Heart left ventricle (tissue), 16 donors: ENCODE measurements around the gene ANXA6. TPM values are rescaled to one million over a fixed set of nuclear protein-coding genes. Genes with fewer than 3 reads are reported as not detected.

Source experiments
- ATAC-seq, 4 donors: fragments of 200-7000 bp; cut with Tn5 transposase; one replicate each; pipeline ENCODE4 v1.9.1; 2020 to 2022; ENCODE audit warnings: moderate library complexity in 4 of 4, mild to moderate bottlenecking in 3 of 4, moderate number of reproducible peaks in 1 of 4
- DNase-seq, 5 donors: peaks; one replicate each; pipeline ENCODE4 v3.0.0-alpha.2; 2020
- H3K27ac ChIP-seq, 12 donors: fragments of 200-600 bp; sonication (generic) in 4 of 12; one replicate each; pipeline versions ENCODE4 v1.5.0 to v1.8.0; 2016 to 2022; ENCODE audit warnings: mild to moderate bottlenecking in 2 of 12
- H3K27me3 ChIP-seq, 9 donors: fragments of 200-600 bp; sonication (generic) in 2 of 9; one replicate each; pipeline versions ENCODE4 v1.5.1 to v1.8.0; 2016 to 2022; ENCODE audit warnings: mild to moderate bottlenecking in 3 of 9
- H3K36me3 ChIP-seq, 9 donors: fragments of 200-600 bp; sonication (generic) in 2 of 9; one replicate each; pipeline versions ENCODE4 v1.5.0 to v1.8.0; 2018 to 2022; ENCODE audit warnings: mild to moderate bottlenecking in 2 of 9
- H3K4me1 ChIP-seq, 12 donors: fragments of 200-600 bp; sonication (generic) in 4 of 12; one replicate each; pipeline versions ENCODE4 v1.5.0 to v1.8.0; 2016 to 2022; ENCODE audit warnings: mild to moderate bottlenecking in 3 of 12
- H3K4me3 ChIP-seq, 12 donors: fragments of 200-600 bp; sonication (generic) in 4 of 12; one replicate each; pipeline versions ENCODE4 v1.5.0 to v1.8.0; 2017 to 2022; ENCODE audit warnings: mild to moderate bottlenecking in 9 of 12, moderate library complexity in 4 of 12
- H3K9me3 ChIP-seq, 12 donors: fragments of 200-600 bp; sonication (generic) in 4 of 12; one replicate each; pipeline versions ENCODE4 v1.5.0 to v1.8.0; 2016 to 2022; ENCODE audit warnings: mild to moderate bottlenecking in 1 of 12
- POLR2A ChIP-seq, 2 donors: fragments of 450-650 bp; IDR thresholded peaks; one replicate each; pipeline ENCODE4 v1.6.1; 2017; ENCODE audit warnings: antibody characterized with exemption in 2 of 2, mild to moderate bottlenecking in 2 of 2, moderate library complexity in 2 of 2
- WGBS, 4 donors: extraction: QIAGEN DNeasy Blood & Tissue Kit in 2 of 4; methylation state at CpG; one replicate each; pipeline versions ENCODE4 v1.1.5 to v1.1.7; 2013 to 2018; 5-methylcytosine and 5-hydroxymethylcytosine counted together
- intact Hi-C, 10 donors: fragments of 100-400 bp; cut with DNase I; formaldehyde crosslinking; loops; one replicate each; pipeline versions ENCODE4 v1.11.1 to v1.14.2; 2022
- polyA plus RNA-seq, 2 donors: library from polyadenylated mRNA; stranded (reverse); fragments of 200-250 nt; gene quantifications; one replicate each; pipeline ENCODE4 v1.2.3, GENCODE V29; 2013
- total RNA-seq, 9 donors: library from RNA; depleted of rRNA in 2 of 9; stranded (reverse); fragments of >200 nt in 2 of 9; fragmentation: NEBNext Ultra II Directional in 3 of 9; extraction: Animal tissue kit (Norgen Biotek cat#: 25700) in 3 of 9; gene quantifications; one replicate each; pipeline versions ENCODE4 v1.1.0 to v1.2.4, GENCODE V29; 2016 to 2023
- TF ChIP-seq, protein P1 (sequence below), 12 donors: fragments of 200-600 bp; sonication (generic) in 4 of 12; IDR thresholded peaks; one replicate each; pipeline versions ENCODE4 v1.5.0 to v1.8.0; 2018 to 2022; ENCODE audit warnings: antibody characterized with exemption in 12 of 12, mild to moderate bottlenecking in 5 of 12
- donor health status: ischemic (EF 13 %, LVEDD 7.1; RV severe dilation, severe dysfunction).
- donor health status: healthy with polysubstance abuse.
- donor health status: DM: no; HTN: yes; CAD: no.
- donor health status: DM: no; HTN: no; CAD: no.
- donor health status: ischemic (EF 25% LVEDD 6.9; RV normal size, moderate dysfunction).
- donor health status: ischemic (EF 25% LVEDD 5.7; RV mildly dilated, moderate dysfunction).
- donor health status: healthy.
- donor health status: DM: yes; HTN: yes; CAD: no.
- donor health status: ischemic (EF 35%, LVEDD 5.7; RV mildly dilated, moderate dysfunction).
- donor health status: nonischemic (EF 11% LVEDD 7.7; RV severe dilation, severe dysfunction).
- donor health status: DM: yes; HTN: yes; CAD: no.
- donor health status: PGD.
- donor health status: ischemic (EF 29% LVEDD 5.4; RV normal size, mild dysfunction).
- donor health status: nonischemic (EF 23%, LVEDD 6.1; RV moderate dilation, normal function).

Gene ANXA6
- total and polyA plus RNA-seq, 11 donors, result 171 to 287 (median 202) TPM

DNA sequence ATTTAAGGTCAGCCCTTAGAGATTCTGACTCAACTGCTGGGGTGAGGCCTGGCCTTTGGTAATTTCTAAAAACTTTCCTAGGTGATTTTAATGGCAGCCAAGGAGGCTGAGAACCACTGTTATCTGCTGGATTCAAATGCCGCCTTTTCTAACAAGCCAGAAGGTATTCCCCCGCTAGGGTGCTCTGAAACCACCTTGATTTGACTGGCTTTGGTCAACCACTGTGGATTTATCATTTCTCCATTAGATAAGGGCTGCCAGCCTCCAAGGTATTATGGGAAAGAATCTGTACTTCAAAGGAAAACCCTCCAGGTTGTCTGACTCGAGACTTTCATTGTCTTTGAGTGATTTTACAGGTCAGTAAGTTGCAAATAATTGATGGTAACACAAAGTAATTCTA, 4.3 kb downstream of the ANXA6 start:
- H3K36me3 ChIP-seq, result peaks cover 0 to 10% (median 0%) of the 10 kb centered on the region in 9 donors
- H3K27me3 ChIP-seq, result no peaks in the 10 kb centered on the region
- DNase-seq, result no peak
- ATAC-seq, result no peak
- intact Hi-C loops, result loop anchor here in 2 of 10 donors (10.0 kb wide), 2 partner anchors 358 to 368 kb away; no protein-coding TSS in a partner anchor
- H3K4me1 ChIP-seq, result peaks cover 21 to 93% (median 73%) of the 10 kb centered on the region in 12 donors
- 69 to 85% (median 79%) methylated on average over 3 of the region's 3 CpGs for WGBS, 4 donors
- H3K4me3 ChIP-seq, result no peak overlapping the region
- no peaks in the 10 kb centered on the region for H3K9me3 ChIP-seq
- H3K27ac ChIP-seq, result peak overlapping the region in 2 of 12 donors; percentile 90 to 94
- no peak for TF ChIP-seq POLR2A (IDR thresholded peaks at IDR 0.05)

DNA sequence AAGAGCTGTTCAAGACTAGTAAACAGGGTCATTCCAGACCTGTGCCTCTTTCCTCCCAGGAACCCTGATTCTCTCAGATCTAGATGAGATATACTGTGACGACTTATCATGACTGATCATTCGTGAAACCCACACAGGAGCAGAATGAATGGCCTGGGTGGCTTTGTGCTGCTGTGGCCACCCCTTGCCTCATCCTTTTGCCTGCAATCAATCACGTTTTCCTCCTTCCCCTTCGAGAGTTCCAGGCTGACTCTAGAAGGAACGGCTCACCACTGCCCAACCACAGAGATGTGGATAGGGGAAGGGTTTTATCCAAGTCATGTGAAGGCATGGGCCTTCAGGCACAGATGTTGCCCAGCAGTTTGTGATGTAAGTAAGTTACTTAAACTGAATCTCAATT, 5.8 kb downstream of the ANXA6 start:
- H3K4me1 ChIP-seq, result peaks cover 19 to 99% (median 72%) of the 10 kb centered on the region in 12 donors
- no peak overlapping the region for H3K4me3 ChIP-seq
- no peaks in the 10 kb centered on the region for H3K27me3 ChIP-seq
- TF ChIP-seq, protein P1, sequence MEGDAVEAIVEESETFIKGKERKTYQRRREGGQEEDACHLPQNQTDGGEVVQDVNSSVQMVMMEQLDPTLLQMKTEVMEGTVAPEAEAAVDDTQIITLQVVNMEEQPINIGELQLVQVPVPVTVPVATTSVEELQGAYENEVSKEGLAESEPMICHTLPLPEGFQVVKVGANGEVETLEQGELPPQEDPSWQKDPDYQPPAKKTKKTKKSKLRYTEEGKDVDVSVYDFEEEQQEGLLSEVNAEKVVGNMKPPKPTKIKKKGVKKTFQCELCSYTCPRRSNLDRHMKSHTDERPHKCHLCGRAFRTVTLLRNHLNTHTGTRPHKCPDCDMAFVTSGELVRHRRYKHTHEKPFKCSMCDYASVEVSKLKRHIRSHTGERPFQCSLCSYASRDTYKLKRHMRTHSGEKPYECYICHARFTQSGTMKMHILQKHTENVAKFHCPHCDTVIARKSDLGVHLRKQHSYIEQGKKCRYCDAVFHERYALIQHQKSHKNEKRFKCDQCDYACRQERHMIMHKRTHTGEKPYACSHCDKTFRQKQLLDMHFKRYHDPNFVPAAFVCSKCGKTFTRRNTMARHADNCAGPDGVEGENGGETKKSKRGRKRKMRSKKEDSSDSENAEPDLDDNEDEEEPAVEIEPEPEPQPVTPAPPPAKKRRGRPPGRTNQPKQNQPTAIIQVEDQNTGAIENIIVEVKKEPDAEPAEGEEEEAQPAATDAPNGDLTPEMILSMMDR (IDR thresholded peaks at IDR 0.05), result no peak
- no peak for TF ChIP-seq POLR2A (IDR thresholded peaks at IDR 0.05)
- H3K36me3 ChIP-seq, result peaks cover 0 to 22% (median 11%) of the 10 kb centered on the region in 9 donors
- DNase-seq (no peak), ATAC-seq (peak in 3 of 4 donors; percentile 14 to 40 (median 29))
- 47 to 51% (median 50%) methylated on average over 5 of the region's 5 CpGs for WGBS, 4 donors
- H3K27ac ChIP-seq, result peak overlapping the region in 10 of 12 donors; percentile 33 to 94 (median 64)
- intact Hi-C loops, result loop anchor here in 2 of 10 donors (10.0 kb wide), 2 partner anchors 357 to 367 kb away; no protein-coding TSS in a partner anchor
- H3K9me3 ChIP-seq, result no peaks in the 10 kb centered on the region

DNA sequence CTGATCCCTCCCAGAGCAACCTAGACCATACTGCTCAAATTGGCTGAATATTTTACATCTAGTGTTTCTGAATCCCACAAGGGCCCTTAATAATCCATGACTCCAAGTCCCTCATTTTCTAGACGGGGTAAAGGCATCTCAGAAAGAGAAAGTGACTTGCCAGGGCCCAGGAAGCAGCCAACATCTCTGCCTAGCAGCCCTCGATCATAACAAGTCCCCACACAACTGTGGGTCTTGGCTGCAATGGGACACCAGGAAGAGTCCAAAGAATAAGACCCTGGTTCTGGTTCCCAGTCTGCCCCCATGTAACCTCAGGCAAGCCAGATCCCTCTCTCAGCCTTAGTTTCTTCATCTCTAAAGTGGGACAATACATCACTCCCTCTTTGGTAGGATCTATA, 6.3 kb downstream of the ANXA6 start:
- H3K27me3 ChIP-seq, result no peaks in the 10 kb centered on the region
- DNase-seq (no peak), ATAC-seq (no peak)
- no peak overlapping the region for H3K4me3 ChIP-seq
- H3K9me3 ChIP-seq, result no peaks in the 10 kb centered on the region
- WGBS, 4 donors, result 20 to 46% (median 29%) methylated on average over 2 of the region's 2 CpGs
- peaks cover 0 to 28% (median 15%) of the 10 kb centered on the region in 9 donors for H3K36me3 ChIP-seq
- peaks cover 19 to 99% (median 73%) of the 10 kb centered on the region in 12 donors for H3K4me1 ChIP-seq
- peak overlapping the region; percentile 33 to 94 (median 63) for H3K27ac ChIP-seq
- TF ChIP-seq, protein P1 (IDR thresholded peaks at IDR 0.05), result no peak
- TF ChIP-seq POLR2A (IDR thresholded peaks at IDR 0.05), result no peak
- intact Hi-C loops, result loop anchor here in 2 of 10 donors (10.0 kb wide), 2 partner anchors 356 to 366 kb away; no protein-coding TSS in a partner anchor

DNA sequence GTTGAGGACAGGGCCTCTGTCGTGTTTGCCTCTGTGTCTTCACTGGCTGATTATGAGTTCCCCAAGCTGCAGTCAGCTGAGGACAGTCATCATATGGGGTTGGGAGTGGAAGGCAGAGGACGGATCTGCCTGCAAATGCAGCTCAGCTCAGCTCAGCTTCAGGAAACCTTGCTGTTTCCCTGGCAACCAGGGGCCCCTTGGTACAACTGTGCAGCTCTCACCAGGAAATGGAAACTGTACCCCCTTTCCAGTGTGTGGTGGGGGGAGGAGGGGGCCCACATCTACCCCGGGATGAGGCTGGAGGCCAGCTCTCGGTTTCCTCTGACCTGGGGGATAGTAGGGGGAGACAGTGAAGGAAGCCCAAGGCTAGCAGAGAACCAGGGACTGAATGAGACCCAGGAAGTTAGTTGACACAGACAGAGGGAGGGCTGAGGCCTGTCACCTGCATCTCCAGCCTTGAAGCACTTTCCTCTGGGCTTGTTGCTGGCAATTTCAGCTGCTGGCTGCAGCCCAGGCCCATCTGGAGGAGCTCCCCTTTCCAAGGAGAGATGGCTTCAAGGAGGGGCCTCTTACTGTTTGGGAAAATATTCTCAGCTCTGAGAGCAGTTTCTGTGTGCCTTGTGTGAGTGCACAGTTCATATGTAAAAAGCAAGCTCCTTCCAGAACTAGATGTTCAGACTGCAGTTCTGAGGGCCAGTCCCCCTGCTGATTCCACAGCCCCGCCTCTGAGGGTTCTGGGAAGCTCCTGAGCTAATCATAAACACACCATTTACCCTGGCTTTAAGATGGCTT, 6.9 kb downstream of the ANXA6 start:
- WGBS, 4 donors, result 15 to 26% (median 19%) methylated on average over 5 of the region's 5 CpGs
- ATAC-seq (peak; percentile 45 to 76 (median 65)), DNase-seq (no peak)
- no peak for TF ChIP-seq POLR2A (IDR thresholded peaks at IDR 0.05)
- TF ChIP-seq, protein P1 (IDR thresholded peaks at IDR 0.05), result no peak
- intact Hi-C loops, result loop anchor here in 2 of 10 donors (10.0 kb wide), 2 partner anchors 356 to 366 kb away; no protein-coding TSS in a partner anchor
- Histone ChIP-seq H3K27ac (peak overlapping the region; percentile 33 to 94 (median 63)), H3K4me3 (no peak overlapping the region), H3K27me3 (no peaks in the 10 kb centered on the region), H3K4me1 (peaks cover 17 to 99% (median 72%) of the 10 kb centered on the region in 12 donors), H3K36me3 (peaks cover 0 to 34% (median 19%) of the 10 kb centered on the region in 9 donors), H3K9me3 (no peaks in the 10 kb centered on the region)
